Measurements from ENCODE around the gene BDH2.

Gene BDH2

DNA sequence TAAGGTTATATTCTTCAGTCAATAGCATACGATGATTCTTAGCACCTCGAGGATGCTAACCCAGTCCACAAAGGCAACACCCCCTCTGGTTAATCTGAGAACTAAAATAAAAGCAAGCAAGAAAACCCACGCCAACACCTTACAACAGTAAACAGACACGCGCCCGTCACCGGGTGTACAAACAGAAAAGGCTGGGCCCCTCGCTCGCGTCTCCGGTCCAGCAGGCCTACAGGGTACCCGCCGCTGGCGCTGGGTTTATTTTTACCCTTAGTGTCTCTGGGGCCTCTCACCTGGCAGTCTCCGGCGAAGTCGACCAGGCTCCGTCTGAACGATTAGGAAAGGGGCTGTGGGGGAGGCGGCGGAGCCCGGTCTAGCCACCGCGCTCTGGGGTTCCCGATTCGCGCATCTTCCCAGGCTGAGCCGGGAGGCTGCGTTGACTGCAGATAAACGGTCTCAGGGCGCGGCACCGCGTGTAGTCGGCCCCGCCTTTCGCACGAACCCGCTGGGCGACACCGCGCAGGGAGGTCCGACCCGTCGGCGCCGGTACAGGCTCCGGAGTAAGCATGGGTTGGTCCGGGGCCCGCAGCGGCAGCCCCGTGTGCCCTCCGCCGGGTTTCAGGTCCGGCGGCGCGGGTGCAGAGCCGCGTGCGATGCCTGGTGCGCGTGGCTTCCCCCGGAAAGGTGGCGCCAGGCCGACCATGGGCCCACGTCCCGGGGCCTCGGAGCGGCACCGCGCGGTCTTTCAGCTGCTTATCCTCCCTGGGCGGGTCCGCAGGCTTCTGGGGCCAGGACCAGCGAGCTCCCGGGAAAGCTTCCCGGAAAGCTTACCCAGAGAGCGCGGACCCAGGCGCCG lies 23.5 kb downstream of the BDH2 start (continued):
- peak; percentile 55; the same call in 1 of the 2 replicates for TF ChIP-seq ZNF501 (tag by site-specific recombination; IDR thresholded peaks at IDR 0.05)
- TF ChIP-seq ZNF530 (tag by site-specific recombination; IDR thresholded peaks at IDR 0.05; ENCODE audit: low read depth) = no peak
- TF ChIP-seq, protein P1, sequence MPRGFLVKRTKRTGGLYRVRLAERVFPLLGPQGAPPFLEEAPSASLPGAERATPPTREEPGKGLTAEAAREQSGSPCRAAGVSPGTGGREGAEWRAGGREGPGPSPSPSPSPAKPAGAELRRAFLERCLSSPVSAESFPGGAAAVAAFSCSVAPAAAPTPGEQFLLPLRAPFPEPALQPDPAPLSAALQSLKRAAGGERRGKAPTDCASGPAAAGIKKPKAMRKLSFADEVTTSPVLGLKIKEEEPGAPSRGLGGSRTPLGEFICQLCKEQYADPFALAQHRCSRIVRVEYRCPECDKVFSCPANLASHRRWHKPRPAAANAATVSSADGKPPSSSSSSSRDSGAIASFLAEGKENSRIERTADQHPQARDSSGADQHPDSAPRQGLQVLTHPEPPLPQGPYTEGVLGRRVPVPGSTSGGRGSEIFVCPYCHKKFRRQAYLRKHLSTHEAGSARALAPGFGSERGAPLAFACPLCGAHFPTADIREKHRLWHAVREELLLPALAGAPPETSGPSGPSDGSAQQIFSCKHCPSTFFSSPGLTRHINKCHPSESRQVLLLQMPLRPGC (tag by site-specific recombination; IDR thresholded peaks at IDR 0.05) = no peak
- TF ChIP-seq, protein P2, sequence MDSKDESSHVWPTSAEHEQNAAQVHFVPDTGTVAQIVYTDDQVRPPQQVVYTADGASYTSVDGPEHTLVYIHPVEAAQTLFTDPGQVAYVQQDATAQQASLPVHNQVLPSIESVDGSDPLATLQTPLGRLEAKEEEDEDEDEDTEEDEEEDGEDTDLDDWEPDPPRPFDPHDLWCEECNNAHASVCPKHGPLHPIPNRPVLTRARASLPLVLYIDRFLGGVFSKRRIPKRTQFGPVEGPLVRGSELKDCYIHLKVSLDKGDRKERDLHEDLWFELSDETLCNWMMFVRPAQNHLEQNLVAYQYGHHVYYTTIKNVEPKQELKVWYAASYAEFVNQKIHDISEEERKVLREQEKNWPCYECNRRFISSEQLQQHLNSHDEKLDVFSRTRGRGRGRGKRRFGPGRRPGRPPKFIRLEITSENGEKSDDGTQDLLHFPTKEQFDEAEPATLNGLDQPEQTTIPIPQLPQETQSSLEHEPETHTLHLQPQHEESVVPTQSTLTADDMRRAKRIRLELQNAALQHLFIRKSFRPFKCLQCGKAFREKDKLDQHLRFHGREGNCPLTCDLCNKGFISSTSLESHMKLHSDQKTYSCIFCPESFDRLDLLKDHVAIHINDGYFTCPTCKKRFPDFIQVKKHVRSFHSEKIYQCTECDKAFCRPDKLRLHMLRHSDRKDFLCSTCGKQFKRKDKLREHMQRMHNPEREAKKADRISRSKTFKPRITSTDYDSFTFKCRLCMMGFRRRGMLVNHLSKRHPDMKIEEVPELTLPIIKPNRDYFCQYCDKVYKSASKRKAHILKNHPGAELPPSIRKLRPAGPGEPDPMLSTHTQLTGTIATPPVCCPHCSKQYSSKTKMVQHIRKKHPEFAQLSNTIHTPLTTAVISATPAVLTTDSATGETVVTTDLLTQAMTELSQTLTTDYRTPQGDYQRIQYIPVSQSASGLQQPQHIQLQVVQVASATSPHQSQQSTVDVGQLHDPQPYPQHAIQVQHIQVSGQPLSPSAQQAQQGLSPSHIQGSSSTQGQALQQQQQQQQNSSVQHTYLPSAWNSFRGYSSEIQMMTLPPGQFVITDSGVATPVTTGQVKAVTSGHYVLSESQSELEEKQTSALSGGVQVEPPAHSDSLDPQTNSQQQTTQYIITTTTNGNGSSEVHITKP (tag by site-specific recombination; IDR thresholded peaks at IDR 0.05) = 0 out of 2 replicates have a peak, but pooled peaks have one; percentile 22
- TF ChIP-seq ZNF560 (tag by site-specific recombination; IDR thresholded peaks at IDR 0.05; ENCODE audit: borderline replicate concordance) = no peak
- peak; percentile 71 for TF ChIP-seq ZIC2 (tag by site-specific recombination; IDR thresholded peaks at IDR 0.05)
- TF ChIP-seq ZNF394 (tag by site-specific recombination; IDR thresholded peaks at IDR 0.05; ENCODE audit: borderline replicate concordance) = peak; percentile 11; the same call in 1 of the 2 replicates
- TF ChIP-seq ZNF2 (tag by site-specific recombination; IDR thresholded peaks at IDR 0.05) = no peak; the same call in 1 of the 2 replicates
- TF ChIP-seq, protein P3, sequence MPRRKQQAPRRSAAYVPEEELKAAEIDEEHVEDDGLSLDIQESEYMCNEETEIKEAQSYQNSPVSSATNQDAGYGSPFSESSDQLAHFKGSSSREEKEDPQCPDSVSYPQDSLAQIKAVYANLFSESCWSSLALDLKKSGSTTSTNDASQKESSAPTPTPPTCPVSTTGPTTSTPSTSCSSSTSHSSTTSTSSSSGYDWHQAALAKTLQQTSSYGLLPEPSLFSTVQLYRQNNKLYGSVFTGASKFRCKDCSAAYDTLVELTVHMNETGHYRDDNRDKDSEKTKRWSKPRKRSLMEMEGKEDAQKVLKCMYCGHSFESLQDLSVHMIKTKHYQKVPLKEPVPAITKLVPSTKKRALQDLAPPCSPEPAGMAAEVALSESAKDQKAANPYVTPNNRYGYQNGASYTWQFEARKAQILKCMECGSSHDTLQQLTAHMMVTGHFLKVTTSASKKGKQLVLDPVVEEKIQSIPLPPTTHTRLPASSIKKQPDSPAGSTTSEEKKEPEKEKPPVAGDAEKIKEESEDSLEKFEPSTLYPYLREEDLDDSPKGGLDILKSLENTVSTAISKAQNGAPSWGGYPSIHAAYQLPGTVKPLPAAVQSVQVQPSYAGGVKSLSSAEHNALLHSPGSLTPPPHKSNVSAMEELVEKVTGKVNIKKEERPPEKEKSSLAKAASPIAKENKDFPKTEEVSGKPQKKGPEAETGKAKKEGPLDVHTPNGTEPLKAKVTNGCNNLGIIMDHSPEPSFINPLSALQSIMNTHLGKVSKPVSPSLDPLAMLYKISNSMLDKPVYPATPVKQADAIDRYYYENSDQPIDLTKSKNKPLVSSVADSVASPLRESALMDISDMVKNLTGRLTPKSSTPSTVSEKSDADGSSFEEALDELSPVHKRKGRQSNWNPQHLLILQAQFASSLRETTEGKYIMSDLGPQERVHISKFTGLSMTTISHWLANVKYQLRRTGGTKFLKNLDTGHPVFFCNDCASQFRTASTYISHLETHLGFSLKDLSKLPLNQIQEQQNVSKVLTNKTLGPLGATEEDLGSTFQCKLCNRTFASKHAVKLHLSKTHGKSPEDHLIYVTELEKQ (tag by site-specific recombination; IDR thresholded peaks at IDR 0.05; ENCODE audit: borderline replicate concordance) = no peak
- TF ChIP-seq ZNF324 (tag by site-specific recombination; IDR thresholded peaks at IDR 0.05) = no peak
- peak; percentile 34; the same call in 1 of the 2 replicates for TF ChIP-seq ZNF76 (tag by site-specific recombination; IDR thresholded peaks at IDR 0.05; ENCODE audit: borderline replicate concordance, low read depth)
- peak; percentile 61; the same call in 1 of the 2 replicates for TF ChIP-seq KLF8 (tag by site-specific recombination; IDR thresholded peaks at IDR 0.05)
- peak; percentile 92 for TF ChIP-seq ZBTB20 (tag by site-specific recombination; IDR thresholded peaks at IDR 0.05)
- TF ChIP-seq BCL11B (tag by site-specific recombination; IDR thresholded peaks at IDR 0.05; ENCODE audit: low read depth) = no peak
- no peak for TF ChIP-seq ZNF792 (tag by site-specific recombination; IDR thresholded peaks at IDR 0.05)
- TF ChIP-seq, protein P4, sequence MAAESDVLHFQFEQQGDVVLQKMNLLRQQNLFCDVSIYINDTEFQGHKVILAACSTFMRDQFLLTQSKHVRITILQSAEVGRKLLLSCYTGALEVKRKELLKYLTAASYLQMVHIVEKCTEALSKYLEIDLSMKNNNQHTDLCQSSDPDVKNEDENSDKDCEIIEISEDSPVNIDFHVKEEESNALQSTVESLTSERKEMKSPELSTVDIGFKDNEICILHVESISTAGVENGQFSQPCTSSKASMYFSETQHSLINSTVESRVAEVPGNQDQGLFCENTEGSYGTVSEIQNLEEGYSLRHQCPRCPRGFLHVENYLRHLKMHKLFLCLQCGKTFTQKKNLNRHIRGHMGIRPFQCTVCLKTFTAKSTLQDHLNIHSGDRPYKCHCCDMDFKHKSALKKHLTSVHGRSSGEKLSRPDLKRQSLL (tag by site-specific recombination; IDR thresholded peaks at IDR 0.05) = no peak
- no peak for TF ChIP-seq ZNF610 (tag by site-specific recombination; IDR thresholded peaks at IDR 0.05; ENCODE audit: borderline replicate concordance)
- TF ChIP-seq ZNF335 (tag by site-specific recombination; conservative IDR thresholded peaks at IDR 0.05) = peak; percentile 73; the same call in 1 of the 2 replicates
- TF ChIP-seq ZNF785 (tag by site-specific recombination; IDR thresholded peaks at IDR 0.05) = no peak
- no peak for TF ChIP-seq ZNF157 (tag by site-specific recombination; IDR thresholded peaks at IDR 0.05)
- TF ChIP-seq ZNF660 (tag by site-specific recombination; IDR thresholded peaks at IDR 0.05) = 0 out of 2 replicates have a peak, but pooled peaks have one; percentile 60
- TF ChIP-seq, protein P5, sequence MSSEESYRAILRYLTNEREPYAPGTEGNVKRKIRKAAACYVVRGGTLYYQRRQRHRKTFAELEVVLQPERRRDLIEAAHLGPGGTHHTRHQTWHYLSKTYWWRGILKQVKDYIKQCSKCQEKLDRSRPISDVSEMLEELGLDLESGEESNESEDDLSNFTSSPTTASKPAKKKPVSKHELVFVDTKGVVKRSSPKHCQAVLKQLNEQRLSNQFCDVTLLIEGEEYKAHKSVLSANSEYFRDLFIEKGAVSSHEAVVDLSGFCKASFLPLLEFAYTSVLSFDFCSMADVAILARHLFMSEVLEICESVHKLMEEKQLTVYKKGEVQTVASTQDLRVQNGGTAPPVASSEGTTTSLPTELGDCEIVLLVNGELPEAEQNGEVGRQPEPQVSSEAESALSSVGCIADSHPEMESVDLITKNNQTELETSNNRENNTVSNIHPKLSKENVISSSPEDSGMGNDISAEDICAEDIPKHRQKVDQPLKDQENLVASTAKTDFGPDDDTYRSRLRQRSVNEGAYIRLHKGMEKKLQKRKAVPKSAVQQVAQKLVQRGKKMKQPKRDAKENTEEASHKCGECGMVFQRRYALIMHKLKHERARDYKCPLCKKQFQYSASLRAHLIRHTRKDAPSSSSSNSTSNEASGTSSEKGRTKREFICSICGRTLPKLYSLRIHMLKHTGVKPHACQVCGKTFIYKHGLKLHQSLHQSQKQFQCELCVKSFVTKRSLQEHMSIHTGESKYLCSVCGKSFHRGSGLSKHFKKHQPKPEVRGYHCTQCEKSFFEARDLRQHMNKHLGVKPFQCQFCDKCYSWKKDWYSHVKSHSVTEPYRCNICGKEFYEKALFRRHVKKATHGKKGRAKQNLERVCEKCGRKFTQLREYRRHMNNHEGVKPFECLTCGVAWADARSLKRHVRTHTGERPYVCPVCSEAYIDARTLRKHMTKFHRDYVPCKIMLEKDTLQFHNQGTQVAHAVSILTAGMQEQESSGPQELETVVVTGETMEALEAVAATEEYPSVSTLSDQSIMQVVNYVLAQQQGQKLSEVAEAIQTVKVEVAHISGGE (tag by site-specific recombination; conservative IDR thresholded peaks at IDR 0.05; ENCODE audit: low read depth) = peak; percentile 48; the same call in 1 of the 2 replicates
- TF ChIP-seq ZEB2 (tag by site-specific recombination; IDR thresholded peaks at IDR 0.05) = 0 out of 2 replicates have a peak, but pooled peaks have one; percentile 39
- TF ChIP-seq HOXD13 (CRISPR knock-in tag; IDR thresholded peaks at IDR 0.05; ENCODE audit: borderline replicate concordance) = no peak
- TF ChIP-seq ZNF664 (tag by site-specific recombination; IDR thresholded peaks at IDR 0.05) = no peak
